Fibroblast of gingiva (primary cell): ENCODE data around the gene REXO5.

ENCODE experiments used
- DNase-seq: peaks from one replicate; pipeline ENCODE4 v3.0.0-alpha.2; 2011; ENCODE audit warnings: low read depth

REXO5 gene

GRCh38 chr16:20871941-20872815 is 65.9 kb downstream of the REXO5 start:
- no peak for DNase-seq

DNA sequence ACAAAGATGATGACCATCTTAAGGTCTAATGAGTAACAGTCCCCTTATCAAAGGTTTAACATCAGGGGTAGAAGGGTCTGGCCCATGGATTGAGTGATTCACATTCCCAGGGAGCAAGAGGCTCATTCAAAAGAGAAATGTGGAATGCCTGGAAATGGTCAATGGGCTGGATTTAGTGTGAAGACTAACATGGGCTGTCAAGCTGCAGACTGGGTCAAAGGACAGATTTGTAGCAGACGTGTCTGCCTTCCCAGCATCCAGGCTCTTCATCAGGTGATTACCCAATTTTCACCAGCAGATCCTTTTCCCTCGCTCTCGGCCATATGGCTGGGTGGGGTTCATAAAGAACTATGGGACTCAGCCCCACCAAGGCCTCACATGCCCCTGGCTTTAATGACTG is 67.0 kb downstream of the REXO5 start:
- no peak for DNase-seq

DNA sequence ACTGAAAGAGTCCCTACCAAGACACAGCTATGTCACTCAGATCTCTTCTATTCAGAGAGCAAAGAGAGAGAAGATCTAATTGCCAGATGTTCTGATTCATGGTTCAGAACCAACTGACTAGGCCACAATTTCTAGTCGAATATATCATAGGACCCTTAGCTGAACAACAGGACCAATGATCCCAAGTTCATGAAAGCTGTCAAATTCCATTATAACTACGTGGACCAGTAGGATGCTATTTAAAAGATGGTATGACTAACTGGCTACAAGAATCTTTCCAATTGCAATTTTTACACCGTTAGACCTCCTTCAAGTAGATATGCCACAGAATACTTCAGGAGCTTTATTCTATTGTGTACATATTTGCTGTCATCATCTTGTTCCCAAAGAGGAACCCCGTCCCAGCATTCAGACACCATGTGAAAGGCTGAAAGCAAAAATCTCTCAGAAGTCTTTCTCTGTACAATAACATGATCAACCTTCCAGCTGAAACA is 67.8 kb downstream of the REXO5 start:
- DNase-seq = no peak

- no peak for DNase-seq
Measured at GRCh38 chr16:20875355-20875650, 69.0 kb downstream of the REXO5 start.

GRCh38 chr16:20878682-20879147 is 72.4 kb downstream of the REXO5 start:
- no peak for DNase-seq

- peak; percentile 19 for DNase-seq
Measured at GRCh38 chr16:20879175-20880040, 73.1 kb downstream of the REXO5 start.

DNA sequence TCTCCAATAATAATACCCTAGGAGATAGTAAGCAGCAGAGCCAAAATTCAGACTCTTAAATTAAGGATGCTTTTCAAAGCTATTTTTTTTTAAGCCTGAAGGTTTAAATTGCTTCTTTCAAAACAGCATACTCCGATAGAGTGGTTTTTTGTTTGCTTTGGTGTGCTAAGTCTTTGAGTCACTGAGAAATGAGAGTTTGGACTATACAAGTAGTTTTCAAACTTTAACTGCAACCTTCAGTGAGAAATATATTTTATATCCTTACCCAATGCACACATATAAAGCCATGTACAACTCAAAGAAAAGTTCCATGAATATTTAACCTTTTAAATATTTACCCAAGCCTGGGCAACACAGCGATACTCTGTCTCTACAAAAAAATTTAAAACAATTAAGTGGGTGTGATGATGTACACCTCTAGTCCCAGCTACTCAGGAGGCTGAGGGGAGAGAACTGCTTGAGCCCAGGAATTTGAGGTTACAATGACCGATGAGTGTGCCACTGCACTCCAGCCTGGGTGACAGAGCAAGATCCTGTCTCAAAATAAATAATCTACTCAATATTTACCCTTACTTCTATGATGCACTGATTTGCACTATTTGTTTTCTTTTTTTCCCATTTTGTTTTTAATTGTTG is 74.7 kb downstream of the REXO5 start:
- DNase-seq = no peak

GRCh38 chr16:20881503-20881878 is 75.2 kb downstream of the REXO5 start:
- no peak for DNase-seq

- DNase-seq = no peak
Measured at GRCh38 chr16:20883554-20884239, 77.4 kb downstream of the REXO5 start.

DNA sequence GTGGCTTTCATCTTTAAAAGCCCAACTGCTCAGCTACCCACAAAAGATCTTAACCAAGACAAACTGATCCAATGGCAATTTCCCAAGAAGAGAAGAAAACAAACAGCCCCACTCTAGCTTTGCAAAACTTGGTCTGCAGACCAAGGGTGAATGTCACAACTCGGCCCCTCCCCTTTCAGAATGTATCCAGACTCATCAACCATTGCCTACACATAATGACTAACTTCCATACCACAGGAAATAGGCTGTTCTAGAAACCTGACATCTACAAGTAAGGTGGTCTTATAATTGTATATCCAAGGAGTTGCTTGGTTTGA is 77.9 kb downstream of the REXO5 start:
- peak; percentile 85 for DNase-seq

DNA sequence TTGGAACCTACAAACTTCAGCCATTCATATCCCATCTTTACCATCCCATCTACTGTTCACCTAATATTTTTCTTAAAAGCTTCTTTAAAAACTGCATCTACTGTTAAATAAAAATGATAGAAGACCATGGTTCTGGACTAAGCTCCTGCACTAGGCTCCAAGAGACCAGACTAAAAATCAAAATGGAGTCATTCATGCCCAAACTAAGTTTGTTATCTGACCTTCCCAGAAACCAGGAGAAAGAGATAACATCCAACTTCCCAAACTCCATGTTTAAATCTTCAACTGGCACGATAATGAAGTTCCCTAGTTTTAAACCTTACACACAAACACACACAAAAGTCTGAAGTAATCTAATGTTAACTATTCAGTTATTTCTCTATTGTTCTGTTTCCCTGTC is 80.0 kb downstream of the REXO5 start:
- DNase-seq = no peak

- no peak for DNase-seq
Measured at GRCh38 chr16:20887207-20887606, 80.9 kb downstream of the REXO5 start.

- no peak for DNase-seq
Measured at GRCh38 chr16:20889625-20890275, 83.4 kb downstream of the REXO5 start.

GRCh38 chr16:20894388-20894787 is 88.1 kb downstream of the REXO5 start:
- DNase-seq = no peak

GRCh38 chr16:20897253-20897897 is 91.0 kb downstream of the REXO5 start:
- peak; percentile 48 for DNase-seq

DNA sequence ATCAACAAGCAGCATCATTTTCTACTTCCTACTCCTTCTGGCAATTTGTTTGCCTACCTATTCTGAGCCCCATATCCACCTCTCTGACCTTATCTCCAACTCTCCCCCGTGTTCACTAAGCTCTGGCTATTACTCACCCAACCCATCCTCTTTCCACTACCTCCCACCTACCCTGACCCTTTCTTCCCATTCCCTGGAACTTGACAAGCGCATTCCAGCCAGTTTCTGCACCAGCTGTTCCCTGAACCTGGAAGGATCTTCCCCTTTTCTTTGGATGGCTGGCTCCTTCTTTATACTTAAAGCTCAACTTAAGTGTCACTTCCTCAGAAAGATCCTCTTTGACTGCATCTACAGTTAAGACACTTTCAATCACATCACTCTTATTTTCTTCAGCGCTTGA is 91.6 kb downstream of the REXO5 start:
- DNase-seq = no peak

- peak; percentile 67 for DNase-seq
Measured at GRCh38 chr16:20899071-20899470, 92.7 kb downstream of the REXO5 start.
